ENCODE data around the gene TRAF7. TPM values are rescaled to one million over a fixed set of nuclear protein-coding genes. Genes with fewer than 3 reads are reported as not detected.
"Not testable (repeated sequence)": the region's sequence is repeated elsewhere in the genome, so short reads cannot be mapped to it uniquely, and the experiment has no call there.

TRAF7 gene
- total RNA-seq, 1 experiment from 2014 or later: 44.9 TPM

DNA sequence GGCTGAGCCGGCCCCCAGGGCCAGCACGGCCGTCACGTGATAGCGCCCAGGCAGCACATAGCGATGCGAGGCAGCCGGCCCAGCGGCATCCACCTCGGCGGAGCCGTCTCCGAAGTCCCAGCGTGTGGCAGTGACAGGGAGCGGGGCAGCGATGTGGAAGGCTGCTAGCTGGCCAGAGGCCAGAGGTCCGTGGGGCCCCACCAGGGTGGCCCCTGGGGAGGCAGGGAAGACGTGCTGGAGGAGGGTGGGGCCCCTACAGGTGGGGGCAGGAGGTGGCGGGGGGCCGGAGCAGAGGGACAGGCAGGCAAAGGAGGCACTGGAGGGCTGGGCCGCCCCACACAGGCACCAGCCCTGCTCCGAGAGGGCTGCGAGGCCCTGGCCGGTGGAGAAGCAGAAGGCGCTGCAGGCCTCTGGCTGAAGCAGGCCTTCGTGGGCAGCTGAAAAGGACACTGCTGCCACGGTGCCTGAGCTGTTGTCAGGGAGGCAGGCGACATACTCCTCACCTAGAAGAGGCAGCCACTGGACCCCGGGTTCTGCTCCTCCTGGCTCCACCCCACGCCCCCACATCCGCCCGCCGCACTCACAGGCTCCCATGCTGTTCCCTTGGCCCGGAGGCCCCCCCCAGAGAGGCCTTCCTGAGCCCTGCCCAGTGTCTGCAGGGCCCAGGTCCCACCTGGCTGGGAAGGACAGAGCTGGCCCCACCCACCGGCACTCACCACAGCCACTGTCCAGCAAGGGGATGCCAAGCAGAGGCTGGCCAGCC is 37.4 kb upstream of the TRAF7 start:
- H3K4me3 ChIP-seq (ENCODE audit: low read length); H3K79me2 ChIP-seq (ENCODE audit: low read length); POLR2A ChIA-PET (ENCODE audit: unreplicated experiment); H3K9me2 ChIP-seq (replicated peaks; ENCODE audit: low read length); CTCF ChIA-PET; H3K27ac ChIP-seq (ENCODE audit: low read length); H3K4me1 ChIP-seq (ENCODE audit: insufficient read depth, low read length); H3K27me3 ChIP-seq (ENCODE audit: low read length); H3K4me2 ChIP-seq (ENCODE audit: low read length); DNase-seq; ATAC-seq; H3F3A ChIP-seq (ENCODE audit: low read length, unreplicated experiment); H2AFZ ChIP-seq (ENCODE audit: low read length); H3K9ac ChIP-seq (ENCODE audit: low read length); H4K20me1 ChIP-seq (ENCODE audit: low read length); H3K36me3 ChIP-seq (ENCODE audit: low read depth, low read length); H3K9me3 ChIP-seq (ENCODE audit: low read length); intact Hi-C loops (cut with micrococcal nuclease): not testable (repeated sequence)
- BruUV-seq (replicated peaks): TSS peak; percentile 33

DNA sequence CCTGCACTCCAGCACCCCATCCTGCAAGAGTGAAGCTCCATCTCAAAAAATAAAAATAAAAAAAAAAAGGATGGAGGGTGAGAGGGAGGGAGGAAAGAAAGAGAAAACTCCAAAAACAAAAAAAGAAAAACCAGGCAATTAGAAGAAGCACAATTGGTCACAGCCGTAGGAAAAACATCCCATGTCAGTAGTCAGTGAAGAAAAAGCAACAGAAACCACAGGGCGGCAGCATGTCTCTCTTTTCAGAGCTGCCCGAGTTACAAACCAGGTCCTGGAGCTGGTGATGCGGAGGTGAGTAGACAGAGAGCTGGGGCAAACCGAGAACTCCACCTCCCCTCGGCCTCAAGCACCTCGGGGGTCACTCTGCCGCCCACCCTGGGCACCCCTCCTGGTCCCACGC is 34.3 kb upstream of the TRAF7 start:
- BruUV-seq (replicated peaks); CTCF ChIA-PET; H3K79me2 ChIP-seq (ENCODE audit: low read length); H3K36me3 ChIP-seq (ENCODE audit: low read depth, low read length); ATAC-seq; H3F3A ChIP-seq (ENCODE audit: low read length, unreplicated experiment); H3K27me3 ChIP-seq (ENCODE audit: low read length); H3K9me3 ChIP-seq (ENCODE audit: low read length); H4K20me1 ChIP-seq (ENCODE audit: low read length); intact Hi-C loops (cut with micrococcal nuclease); H3K4me1 ChIP-seq (ENCODE audit: insufficient read depth, low read length); H2AFZ ChIP-seq (ENCODE audit: low read length); H3K9ac ChIP-seq (ENCODE audit: low read length); H3K4me2 ChIP-seq (ENCODE audit: low read length); POLR2A ChIA-PET (ENCODE audit: unreplicated experiment); H3K4me3 ChIP-seq (ENCODE audit: low read length); H3K9me2 ChIP-seq (replicated peaks; ENCODE audit: low read length); H3K27ac ChIP-seq (ENCODE audit: low read length): not testable (repeated sequence)
- DNase-seq: peak; percentile 11

DNA sequence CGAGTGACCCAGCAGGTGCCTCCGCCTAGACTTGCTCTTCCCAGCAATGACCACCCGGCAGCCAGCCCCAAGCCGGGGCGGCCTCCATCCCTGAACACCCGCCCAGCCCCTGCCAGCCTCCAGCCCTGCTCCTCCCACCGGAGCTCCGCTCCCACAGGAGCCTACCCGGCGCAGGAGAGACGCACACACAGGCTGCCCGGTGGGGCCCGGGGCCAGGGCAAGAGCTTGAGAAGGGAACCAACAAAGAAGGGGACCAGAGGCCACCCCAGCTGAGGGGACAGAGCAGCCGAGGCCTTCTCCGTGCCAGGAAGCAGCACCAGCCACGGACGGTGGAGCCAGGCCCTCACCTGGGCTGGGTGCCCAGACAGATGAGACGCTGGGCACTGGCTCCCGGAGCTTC is 33.7 kb upstream of the TRAF7 start:
- H3K79me2 ChIP-seq (ENCODE audit: low read length): peaks cover 5% of the 10 kb centered on the region
- H3K4me3 ChIP-seq (ENCODE audit: low read length): no peak overlapping the region
- no peaks in the 10 kb centered on the region for H3F3A ChIP-seq (ENCODE audit: low read length, unreplicated experiment)
- intact Hi-C loops (cut with micrococcal nuclease): no loop called here
- no peaks in the 10 kb centered on the region for H3K9me3 ChIP-seq (ENCODE audit: low read length)
- ChIA-PET CTCF (no interaction called here), POLR2A (ENCODE audit: unreplicated experiment) (no interaction called here)
- H2AFZ ChIP-seq (ENCODE audit: low read length): no peak overlapping the region
- H3K9me2 ChIP-seq (replicated peaks; ENCODE audit: low read length): no peaks in the 10 kb centered on the region
- TF ChIP-seq EZH2phosphoT487 (IDR thresholded peaks at IDR 0.05; ENCODE audit: borderline replicate concordance, low read length) (no peak), EZH2 (IDR thresholded peaks at IDR 0.05; ENCODE audit: low read length, unreplicated experiment) (no peak)
- TF ChIP-seq, protein P1, sequence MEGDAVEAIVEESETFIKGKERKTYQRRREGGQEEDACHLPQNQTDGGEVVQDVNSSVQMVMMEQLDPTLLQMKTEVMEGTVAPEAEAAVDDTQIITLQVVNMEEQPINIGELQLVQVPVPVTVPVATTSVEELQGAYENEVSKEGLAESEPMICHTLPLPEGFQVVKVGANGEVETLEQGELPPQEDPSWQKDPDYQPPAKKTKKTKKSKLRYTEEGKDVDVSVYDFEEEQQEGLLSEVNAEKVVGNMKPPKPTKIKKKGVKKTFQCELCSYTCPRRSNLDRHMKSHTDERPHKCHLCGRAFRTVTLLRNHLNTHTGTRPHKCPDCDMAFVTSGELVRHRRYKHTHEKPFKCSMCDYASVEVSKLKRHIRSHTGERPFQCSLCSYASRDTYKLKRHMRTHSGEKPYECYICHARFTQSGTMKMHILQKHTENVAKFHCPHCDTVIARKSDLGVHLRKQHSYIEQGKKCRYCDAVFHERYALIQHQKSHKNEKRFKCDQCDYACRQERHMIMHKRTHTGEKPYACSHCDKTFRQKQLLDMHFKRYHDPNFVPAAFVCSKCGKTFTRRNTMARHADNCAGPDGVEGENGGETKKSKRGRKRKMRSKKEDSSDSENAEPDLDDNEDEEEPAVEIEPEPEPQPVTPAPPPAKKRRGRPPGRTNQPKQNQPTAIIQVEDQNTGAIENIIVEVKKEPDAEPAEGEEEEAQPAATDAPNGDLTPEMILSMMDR (conservative IDR thresholded peaks at IDR 0.05; ENCODE audit: low read depth, low read length): no peak
- no peak overlapping the region for H3K9ac ChIP-seq (ENCODE audit: low read length)
- H4K20me1 ChIP-seq (ENCODE audit: low read length): no peaks in the 10 kb centered on the region
- H3K27me3 ChIP-seq (ENCODE audit: low read length): no peaks in the 10 kb centered on the region
- BruUV-seq (replicated peaks): no TSS peak
- ATAC-seq (no peak), DNase-seq (no peak)
- no peak overlapping the region for H3K27ac ChIP-seq (ENCODE audit: low read length)
- H3K4me2 ChIP-seq (ENCODE audit: low read length): no peak overlapping the region
- H3K36me3 ChIP-seq (ENCODE audit: low read depth, low read length): no peaks in the 10 kb centered on the region
- H3K4me1 ChIP-seq (ENCODE audit: insufficient read depth, low read length): no peaks in the 10 kb centered on the region

DNA sequence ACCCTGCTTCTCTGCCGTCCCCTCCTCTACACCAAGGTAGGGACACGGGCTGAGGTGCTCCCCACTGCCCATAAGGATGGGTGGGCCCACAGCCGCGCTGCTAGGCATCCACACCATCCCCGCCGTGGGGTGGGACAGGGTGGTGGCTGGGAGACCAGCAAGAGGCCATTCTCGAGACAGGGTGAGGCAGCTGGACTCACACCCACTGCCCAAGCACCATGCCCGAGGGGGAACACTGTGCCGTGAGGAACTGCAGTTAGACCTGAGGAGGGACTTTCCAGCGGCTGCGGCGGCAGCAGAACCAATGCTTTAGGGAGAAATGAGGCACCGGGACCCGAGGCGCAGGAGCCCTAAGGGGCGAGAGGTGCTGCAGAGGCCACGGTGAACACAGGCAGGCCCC is 33.2 kb upstream of the TRAF7 start:
- Histone ChIP-seq H3K9me3 (ENCODE audit: low read length) (no peaks in the 10 kb centered on the region), H3F3A (ENCODE audit: low read length, unreplicated experiment) (no peaks in the 10 kb centered on the region), H2AFZ (ENCODE audit: low read length) (no peak overlapping the region), H3K9me2 (replicated peaks; ENCODE audit: low read length) (no peaks in the 10 kb centered on the region), H3K36me3 (ENCODE audit: low read depth, low read length) (no peaks in the 10 kb centered on the region), H3K27me3 (ENCODE audit: low read length) (no peaks in the 10 kb centered on the region), H4K20me1 (ENCODE audit: low read length) (no peaks in the 10 kb centered on the region), H3K27ac (ENCODE audit: low read length) (no peak overlapping the region), H3K4me1 (ENCODE audit: insufficient read depth, low read length) (no peaks in the 10 kb centered on the region), H3K79me2 (ENCODE audit: low read length) (peaks cover 10% of the 10 kb centered on the region), H3K4me3 (ENCODE audit: low read length) (no peak overlapping the region), H3K9ac (ENCODE audit: low read length) (no peak overlapping the region), H3K4me2 (ENCODE audit: low read length) (no peak overlapping the region)
- intact Hi-C loops (cut with micrococcal nuclease): no loop called here
- CTCF ChIA-PET: no interaction called here
- no peak for DNase-seq
- no peak for ATAC-seq
- TF ChIP-seq EZH2phosphoT487 (IDR thresholded peaks at IDR 0.05; ENCODE audit: borderline replicate concordance, low read length) (no peak), EZH2 (IDR thresholded peaks at IDR 0.05; ENCODE audit: low read length, unreplicated experiment) (no peak)
- TF ChIP-seq, protein P1 (conservative IDR thresholded peaks at IDR 0.05; ENCODE audit: low read depth, low read length): no peak
- BruUV-seq (replicated peaks): no TSS peak
- POLR2A ChIA-PET (ENCODE audit: unreplicated experiment): no interaction called here

DNA sequence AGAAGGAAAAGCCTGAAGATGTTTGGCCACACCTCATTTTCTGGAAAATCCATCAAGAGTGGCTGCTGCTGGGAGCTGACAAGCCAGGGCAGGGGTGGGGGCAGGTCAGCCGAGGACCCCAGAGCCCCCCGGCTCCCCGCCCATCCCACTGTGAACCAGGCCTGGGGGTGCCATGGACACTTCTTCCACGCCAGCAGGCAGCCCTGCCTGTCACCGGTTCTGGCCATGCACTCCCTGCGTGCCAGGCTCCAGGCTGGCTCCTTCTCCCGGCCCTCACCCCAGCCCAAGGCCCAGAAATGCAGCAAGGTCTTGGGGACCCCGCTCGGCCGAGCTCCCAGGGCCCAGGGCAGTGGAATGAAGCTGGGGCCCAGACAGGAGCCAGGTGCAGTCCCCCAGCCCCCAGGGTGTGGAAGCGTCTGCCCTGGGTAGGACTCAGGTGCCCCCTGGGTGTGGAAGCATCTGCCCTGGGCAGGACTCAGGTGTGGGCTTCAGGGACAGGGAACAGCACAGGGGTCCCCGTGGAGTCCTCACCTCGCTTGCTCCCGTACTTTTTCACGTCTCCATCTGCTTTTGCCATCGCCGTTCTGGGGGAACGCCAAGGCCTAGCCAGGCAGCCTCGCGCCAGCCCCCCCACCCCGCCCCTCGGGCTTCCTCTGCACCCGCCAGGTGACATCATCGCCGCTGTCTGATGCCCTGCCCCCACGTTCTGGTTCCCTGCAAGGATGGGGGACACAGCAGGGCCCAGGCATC is 32.5 kb upstream of the TRAF7 start:
- H3K79me2 ChIP-seq (ENCODE audit: low read length); H3K9me3 ChIP-seq (ENCODE audit: low read length); H3K36me3 ChIP-seq (ENCODE audit: low read depth, low read length); intact Hi-C loops (cut with micrococcal nuclease); H2AFZ ChIP-seq (ENCODE audit: low read length); H3K9me2 ChIP-seq (replicated peaks; ENCODE audit: low read length); DNase-seq; H3K4me3 ChIP-seq (ENCODE audit: low read length); H3F3A ChIP-seq (ENCODE audit: low read length, unreplicated experiment); BruUV-seq (replicated peaks); CTCF ChIA-PET; H3K4me1 ChIP-seq (ENCODE audit: insufficient read depth, low read length); H3K27ac ChIP-seq (ENCODE audit: low read length); ATAC-seq; H4K20me1 ChIP-seq (ENCODE audit: low read length); H3K9ac ChIP-seq (ENCODE audit: low read length); H3K27me3 ChIP-seq (ENCODE audit: low read length); H3K4me2 ChIP-seq (ENCODE audit: low read length): not testable (repeated sequence)
- POLR2A ChIA-PET (ENCODE audit: unreplicated experiment): interaction anchor here (0.6 kb wide), 1 partner anchor 32 kb away, joined by 3 read pairs; no protein-coding TSS in a partner anchor

All from PC-3 (cell line).